ENCODE measurements around the gene ZNF764. TPM values are rescaled to one million over a fixed set of nuclear protein-coding genes. Genes with fewer than 3 reads are reported as not detected.

ZNF764 gene
- total and polyA plus RNA-seq, 4 donors: 1.6 to 6.8 (median 4.2) TPM

- no peak overlapping the region for H3K9ac ChIP-seq (ENCODE audit: low read depth in 1 of 2, low read length in 2 of 2)
- no peak for DNase-seq (ENCODE audit: low spot score)
Observed at GRCh38 chr16:30548416-30549253, 9.5 kb downstream of the ZNF764 start.

GRCh38 chr16:30546115-30546514 is 12.1 kb downstream of the ZNF764 start:
- H3K9me3 ChIP-seq (ENCODE audit: control insufficient read depth in 4 of 4, low read length in 3 of 4): no peaks in the 10 kb centered on the region
- no peaks in the 10 kb centered on the region for H3K4me1 ChIP-seq (ENCODE audit: control insufficient read depth in 4 of 4, insufficient read depth in 4 of 4, low read length in 3 of 4)
- H3K27ac ChIP-seq (ENCODE audit: low read depth in 1 of 2, low read length in 2 of 2): no peak overlapping the region
- H3K27me3 ChIP-seq (ENCODE audit: control insufficient read depth in 4 of 4, insufficient read depth in 4 of 4, low read length in 3 of 4): no peaks in the 10 kb centered on the region
- no peak for TF ChIP-seq JUND (IDR thresholded peaks at IDR 0.05)
- no peak for TF ChIP-seq YY1 (IDR thresholded peaks at IDR 0.05)
- TF ChIP-seq GABPA (IDR thresholded peaks at IDR 0.05 in 1 of 2, conservative IDR thresholded peaks at IDR 0.05 in 1 of 2): no peak
- TF ChIP-seq MAX (IDR thresholded peaks at IDR 0.05): no peak
- TF ChIP-seq HNF4G (IDR thresholded peaks at IDR 0.05): no peak
- no peak for TF ChIP-seq RAD21 (IDR thresholded peaks at IDR 0.05)
- no peak for TF ChIP-seq SP1 (IDR thresholded peaks at IDR 0.05)
- no peak for TF ChIP-seq REST (IDR thresholded peaks at IDR 0.05)
- TF ChIP-seq ATF3 (IDR thresholded peaks at IDR 0.05): no peak
- TF ChIP-seq HNF4A (conservative IDR thresholded peaks at IDR 0.05): no peak
- TF ChIP-seq RXRA (IDR thresholded peaks at IDR 0.05): no peak
- TF ChIP-seq FOXA1 (IDR thresholded peaks at IDR 0.05): no peak
- no peak for TF ChIP-seq CTCF (IDR thresholded peaks at IDR 0.05; ENCODE audit: low read depth, low read length, missing input control)
- no peak for TF ChIP-seq EGR1 (IDR thresholded peaks at IDR 0.05; ENCODE audit: low read depth in 2 of 2)
- DNase-seq (ENCODE audit: low spot score): no peak
- no peaks in the 10 kb centered on the region for H3K36me3 ChIP-seq (ENCODE audit: control insufficient read depth in 4 of 4, insufficient read depth in 3 of 4, low read depth in 1 of 4, low read length in 3 of 4)
- WGBS: 89% methylated on average over 8 of the region's 8 CpGs
- no peak overlapping the region for H3K4me3 ChIP-seq (ENCODE audit: low read depth in 1 of 3, low read length in 3 of 3)
- no peak overlapping the region for H3K9ac ChIP-seq (ENCODE audit: low read depth in 1 of 2, low read length in 2 of 2)

More at GRCh38 chr16:30548416-30549253, 9.5 kb downstream of the ZNF764 start:
- H3K9me3 ChIP-seq (ENCODE audit: control insufficient read depth in 4 of 4, low read length in 3 of 4): no peaks in the 10 kb centered on the region
- no peak overlapping the region for H3K27ac ChIP-seq (ENCODE audit: low read depth in 1 of 2, low read length in 2 of 2)
- no peak overlapping the region for H3K4me3 ChIP-seq (ENCODE audit: low read depth in 1 of 3, low read length in 3 of 3)
- H3K27me3 ChIP-seq (ENCODE audit: control insufficient read depth in 4 of 4, insufficient read depth in 4 of 4, low read length in 3 of 4): no peaks in the 10 kb centered on the region
- WGBS: 74% methylated on average over 8 of the region's 8 CpGs
- TF ChIP-seq CTCF (IDR thresholded peaks at IDR 0.05; ENCODE audit: low read depth, low read length, missing input control) (no peak), SP1 (IDR thresholded peaks at IDR 0.05) (no peak), FOXA1 (IDR thresholded peaks at IDR 0.05) (no peak), HNF4G (IDR thresholded peaks at IDR 0.05) (no peak), JUND (IDR thresholded peaks at IDR 0.05) (no peak), NR2F2 (IDR thresholded peaks at IDR 0.05) (no peak), MAX (IDR thresholded peaks at IDR 0.05) (no peak), EGR1 (IDR thresholded peaks at IDR 0.05; ENCODE audit: low read depth in 2 of 2) (no peak), YY1 (IDR thresholded peaks at IDR 0.05) (no peak), RAD21 (IDR thresholded peaks at IDR 0.05) (no peak), GABPA (IDR thresholded peaks at IDR 0.05 in 1 of 2, conservative IDR thresholded peaks at IDR 0.05 in 1 of 2) (no peak)
- peaks cover 0 to 3% (median 1%) of the 10 kb centered on the region in 4 donors for H3K4me1 ChIP-seq (ENCODE audit: control insufficient read depth in 4 of 4, insufficient read depth in 4 of 4, low read length in 3 of 4)
- peaks cover 0 to 8% (median 1%) of the 10 kb centered on the region in 4 donors for H3K36me3 ChIP-seq (ENCODE audit: control insufficient read depth in 4 of 4, insufficient read depth in 3 of 4, low read depth in 1 of 4, low read length in 3 of 4)
